Measurements from ENCODE around the gene VAC14.

The VAC14 gene

GRCh38 chr16:70695331-70696070 lies 105.5 kb downstream of the VAC14 start:
- no peak overlapping the region for H3K4me3 ChIP-seq (ENCODE audit: low read depth, low read length)
- TF ChIP-seq CTCF (IDR thresholded peaks at IDR 0.05; ENCODE audit: low read depth, low read length, missing control alignments): no peak
- DNase-seq (ENCODE audit: low read depth): no peak

- no peak for DNase-seq (ENCODE audit: low read depth)
- TF ChIP-seq CTCF (IDR thresholded peaks at IDR 0.05; ENCODE audit: low read depth, low read length, missing control alignments): no peak
- no peak overlapping the region for H3K4me3 ChIP-seq (ENCODE audit: low read depth, low read length)
Measured at GRCh38 chr16:70694868-70695218, 106.1 kb downstream of the VAC14 start.

- no peak for DNase-seq (ENCODE audit: low read depth)
- TF ChIP-seq CTCF (IDR thresholded peaks at IDR 0.05; ENCODE audit: low read depth, low read length, missing control alignments): no peak
- no peak overlapping the region for H3K4me3 ChIP-seq (ENCODE audit: low read depth, low read length)
Measured at GRCh38 chr16:70694088-70694867, 106.7 kb downstream of the VAC14 start.

- no peak for DNase-seq (ENCODE audit: low read depth)
- no peak for TF ChIP-seq CTCF (IDR thresholded peaks at IDR 0.05; ENCODE audit: low read depth, low read length, missing control alignments)
- no peak overlapping the region for H3K4me3 ChIP-seq (ENCODE audit: low read depth, low read length)
Measured at GRCh38 chr16:70692873-70693671, 107.9 kb downstream of the VAC14 start.

GRCh38 chr16:70692130-70692872 lies 108.7 kb downstream of the VAC14 start:
- no peak for DNase-seq (ENCODE audit: low read depth)
- H3K4me3 ChIP-seq (ENCODE audit: low read depth, low read length): no peak overlapping the region
- no peak for TF ChIP-seq CTCF (IDR thresholded peaks at IDR 0.05; ENCODE audit: low read depth, low read length, missing control alignments)
